Colonic mucosa (tissue), 4 donors: Measurements from ENCODE around the gene FCGBP. TPM values are rescaled to one million over a fixed set of nuclear protein-coding genes. Genes with fewer than 3 reads are reported as not detected.

Experiments used
- DNase-seq: peaks from one replicate; pipeline ENCODE4 v3.0.0-alpha.2; 2020
- H3K27ac ChIP-seq: fragments of 200-600 bp; one replicate; pipeline ENCODE4 v1.8.0; 2021
- H3K27me3 ChIP-seq: fragments of 200-600 bp; one replicate; pipeline ENCODE4 v1.8.0; 2021
- H3K36me3 ChIP-seq: fragments of 200-600 bp; one replicate; pipeline ENCODE4 v1.8.0; 2021
- H3K4me1 ChIP-seq: fragments of 200-600 bp; one replicate; pipeline ENCODE4 v1.8.0; 2021; ENCODE audit warnings: mild to moderate bottlenecking
- H3K4me3 ChIP-seq: fragments of 200-600 bp; one replicate; pipeline ENCODE4 v1.8.0; 2021
- H3K9ac ChIP-seq, 2 donors: one replicate each; pipeline ENCODE4 v1.7.0; 2013; ENCODE audit warnings: control low read depth in 2 of 2, low read depth in 2 of 2, low read length in 2 of 2
- H3K9me3 ChIP-seq: fragments of 200-600 bp; one replicate; pipeline ENCODE4 v1.8.0; 2021
- CTCF ChIP-seq: fragments of 200-600 bp; IDR thresholded peaks from one replicate; pipeline ENCODE4 v1.8.0; 2022; ENCODE audit warnings: antibody characterized with exemption, mild to moderate bottlenecking
- intact Hi-C: fragments of 100-400 bp; cut with DNase I; formaldehyde crosslinking; loops from one replicate; pipeline ENCODE4 v1.14.1; 2022
- total RNA-seq, 2 donors: library from RNA; stranded (reverse); fragmentation: NEBNext Ultra II Directional in 1 of 2; extraction: Animal tissue kit (Norgen Biotek cat#: 25700) in 1 of 2; gene quantifications; one replicate each; pipeline ENCODE4 v1.2.1, GENCODE V29; 2021
- donor health status: healthy.
- donor health status: DM: no; HTN: no; CAD: no.
- donor health status: DM: no; HTN: no; CAD: no.

The FCGBP gene
- total RNA-seq, 2 donors from 2014 or later, result 2,896 to 3,903 TPM

GRCh38 chr19:39917561-39918182, 16.8 kb downstream of the FCGBP start:
- intact Hi-C loops, result loop anchor here (5.0 kb wide), 1 partner anchor 45 kb away; no protein-coding TSS in a partner anchor
- peak overlapping the region in 1 of 2 donors; percentile 9 for H3K9ac ChIP-seq
- no peak overlapping the region for H3K27ac ChIP-seq
- no peaks in the 10 kb centered on the region for H3K9me3 ChIP-seq
- DNase-seq, result peak; percentile 18
- TF ChIP-seq CTCF, result no peak
- no peak overlapping the region for H3K4me3 ChIP-seq
- H3K4me1 ChIP-seq, result no peaks in the 10 kb centered on the region
- no peaks in the 10 kb centered on the region for H3K36me3 ChIP-seq
- H3K27me3 ChIP-seq, result no peaks in the 10 kb centered on the region

- no peak overlapping the region for H3K9ac ChIP-seq
- no peaks in the 10 kb centered on the region for H3K9me3 ChIP-seq
- no peaks in the 10 kb centered on the region for H3K27me3 ChIP-seq
- intact Hi-C loops, result loop anchor here (5.0 kb wide), 1 partner anchor 45 kb away; no protein-coding TSS in a partner anchor
- H3K4me3 ChIP-seq, result no peak overlapping the region
- H3K4me1 ChIP-seq, result no peaks in the 10 kb centered on the region
- DNase-seq, result peak; percentile 20
- no peak overlapping the region for H3K27ac ChIP-seq
- H3K36me3 ChIP-seq, result no peaks in the 10 kb centered on the region
- no peak for TF ChIP-seq CTCF
Observed at GRCh38 chr19:39916851-39917396, 17.5 kb downstream of the FCGBP start.

- no peaks in the 10 kb centered on the region for H3K36me3 ChIP-seq
- DNase-seq, result peak; percentile 18
- no peak overlapping the region for H3K4me3 ChIP-seq
- no peaks in the 10 kb centered on the region for H3K27me3 ChIP-seq
- no peaks in the 10 kb centered on the region for H3K4me1 ChIP-seq
- intact Hi-C loops, result loop anchor here (5.0 kb wide), 1 partner anchor 46 kb away; no protein-coding TSS in a partner anchor
- H3K27ac ChIP-seq, result no peak overlapping the region
- no peak overlapping the region for H3K9ac ChIP-seq
- no peak for TF ChIP-seq CTCF
- H3K9me3 ChIP-seq, result no peaks in the 10 kb centered on the region
Observed at GRCh38 chr19:39916236-39916635, 18.2 kb downstream of the FCGBP start.

GRCh38 chr19:39915848-39916215, 18.6 kb downstream of the FCGBP start:
- intact Hi-C loops, result loop anchor here (5.0 kb wide), 1 partner anchor 46 kb away; no protein-coding TSS in a partner anchor
- H3K4me1 ChIP-seq, result no peaks in the 10 kb centered on the region
- H3K9me3 ChIP-seq, result no peaks in the 10 kb centered on the region
- TF ChIP-seq CTCF, result no peak
- H3K36me3 ChIP-seq, result no peaks in the 10 kb centered on the region
- H3K4me3 ChIP-seq, result no peak overlapping the region
- H3K9ac ChIP-seq, result no peak overlapping the region
- peak; percentile 16 for DNase-seq
- H3K27ac ChIP-seq, result no peak overlapping the region
- H3K27me3 ChIP-seq, result no peaks in the 10 kb centered on the region

- no peaks in the 10 kb centered on the region for H3K4me1 ChIP-seq
- H3K27ac ChIP-seq, result no peak overlapping the region
- no peak for TF ChIP-seq CTCF
- H3K36me3 ChIP-seq, result no peaks in the 10 kb centered on the region
- DNase-seq, result peak; percentile 20
- no peak overlapping the region for H3K9ac ChIP-seq
- intact Hi-C loops, result loop anchor here (5.0 kb wide), 1 partner anchor 47 kb away; no protein-coding TSS in a partner anchor
- H3K9me3 ChIP-seq, result no peaks in the 10 kb centered on the region
- H3K4me3 ChIP-seq, result no peak overlapping the region
- H3K27me3 ChIP-seq, result no peaks in the 10 kb centered on the region
Observed at GRCh38 chr19:39915101-39915847, 19.2 kb downstream of the FCGBP start.
